Epidermal melanocyte (primary cell): ENCODE data around the gene APIP.

ENCODE experiments used
- DNase-seq: peaks from one replicate; pipeline ENCODE4 v3.0.0; 2011; ENCODE audit warnings: low spot score; ENCODE audit not compliant: insufficient read length

The APIP gene

GRCh38 chr11:34916015-34916842, at the start of gene APIP, which contains the start of gene PDHX:
TSS of gene APIP (minus strand) at chr11:34916379. CDS start at chr11:34916284, 95 bp downstream.
TSS of gene PDHX (plus strand) at chr11:34916618. CDS start at chr11:34916656, 38 bp downstream.
- DNase-seq: peak; percentile 84

- DNase-seq: no peak
These were observed 48.6 kb upstream of the APIP start for GRCh38 chr11:34964610-34965331.

- DNase-seq: no peak
These were observed 47.2 kb upstream of the APIP start for GRCh38 chr11:34963351-34963750.

- DNase-seq: no peak
These were observed 45.9 kb upstream of the APIP start for GRCh38 chr11:34962034-34962433.

GRCh38 chr11:34960277-34960676, 44.1 kb upstream of the APIP start:
- DNase-seq: no peak

GRCh38 chr11:34959770-34960169, 43.6 kb upstream of the APIP start:
- DNase-seq: no peak

GRCh38 chr11:34957606-34958005, 41.4 kb upstream of the APIP start:
- DNase-seq: no peak

GRCh38 chr11:34957206-34957605, 41.0 kb upstream of the APIP start:
- DNase-seq: no peak

GRCh38 chr11:34953955-34954354, 37.8 kb upstream of the APIP start:
- DNase-seq: no peak

- no peak for DNase-seq
These were observed 32.5 kb upstream of the APIP start for GRCh38 chr11:34948696-34949095.

GRCh38 chr11:34944692-34945091, 28.5 kb upstream of the APIP start:
- DNase-seq: no peak

GRCh38 chr11:34941688-34942087, 25.5 kb upstream of the APIP start:
- no peak for DNase-seq

- no peak for DNase-seq
These were observed 24.0 kb upstream of the APIP start for GRCh38 chr11:34940026-34940677.

GRCh38 chr11:34938611-34939010, 22.4 kb upstream of the APIP start:
- no peak for DNase-seq

GRCh38 chr11:34936945-34937629, 20.9 kb upstream of the APIP start:
- DNase-seq: no peak

GRCh38 chr11:34929794-34930763, 13.9 kb upstream of the APIP start:
- no peak for DNase-seq

- DNase-seq: no peak
These were observed 12.9 kb upstream of the APIP start for GRCh38 chr11:34928960-34929680.

- DNase-seq: no peak
These were observed 12.2 kb upstream of the APIP start for GRCh38 chr11:34928268-34928959.

GRCh38 chr11:34926831-34927132, 10.6 kb upstream of the APIP start:
- DNase-seq: no peak
